HFF-Myc (cell line): Measurements from ENCODE around the gene TIMM17A.
"Not testable (repeated sequence)": the region's sequence is repeated elsewhere in the genome, so short reads cannot be mapped to it uniquely, and the experiment has no call there.

Source experiments
- DNase-seq: peaks from one replicate; pipeline ENCODE4 v3.0.0-alpha.2; 2011; ENCODE audit warnings: low read depth; ENCODE audit errors: extremely low read depth
- H3K4me3 ChIP-seq: replicated peaks from 2 replicates; pipeline ENCODE4 v1.5.1; 2011; ENCODE audit warnings: low read depth, mild to moderate bottlenecking, control low read depth, low read length
- CTCF ChIP-seq: IDR thresholded peaks from 2 replicates; pipeline ENCODE4 v1.5.1; 2012; ENCODE audit warnings: mild to moderate bottlenecking, low read depth, low read length, control low read depth; ENCODE audit errors: missing control alignments

The TIMM17A gene

GRCh38 chr1:202017749-202018467, 62.6 kb downstream of the TIMM17A start:
- TF ChIP-seq CTCF: no peak
- no peak overlapping the region for H3K4me3 ChIP-seq
- no peak for DNase-seq

GRCh38 chr1:202018468-202019234, 63.3 kb downstream of the TIMM17A start:
- no peak for DNase-seq
- H3K4me3 ChIP-seq: no peak overlapping the region
- no peak for TF ChIP-seq CTCF

- not testable (repeated sequence) for DNase-seq, H3K4me3 ChIP-seq
Observed at GRCh38 chr1:202019235-202019558, 63.9 kb downstream of the TIMM17A start.
